HG03064 (cell line): ENCODE data around the gene SPACDR.
"Not testable (repeated sequence)": the region's sequence is repeated elsewhere in the genome, so short reads cannot be mapped to it uniquely, and the experiment has no call there.

Source experiments
- ATAC-seq: cut with Tn5 transposase; IDR thresholded peaks from one replicate; pipeline ENCODE4 v1.9.1; 2021; ENCODE audit warnings: low read depth; ENCODE audit not compliant: unreplicated experiment

SPACDR gene, protein sequence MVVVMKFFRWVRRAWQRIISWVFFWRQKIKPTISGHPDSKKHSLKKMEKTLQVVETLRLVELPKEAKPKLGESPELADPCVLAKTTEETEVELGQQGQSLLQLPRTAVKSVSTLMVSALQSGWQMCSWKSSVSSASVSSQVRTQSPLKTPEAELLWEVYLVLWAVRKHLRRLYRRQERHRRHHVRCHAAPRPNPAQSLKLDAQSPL

DNA sequence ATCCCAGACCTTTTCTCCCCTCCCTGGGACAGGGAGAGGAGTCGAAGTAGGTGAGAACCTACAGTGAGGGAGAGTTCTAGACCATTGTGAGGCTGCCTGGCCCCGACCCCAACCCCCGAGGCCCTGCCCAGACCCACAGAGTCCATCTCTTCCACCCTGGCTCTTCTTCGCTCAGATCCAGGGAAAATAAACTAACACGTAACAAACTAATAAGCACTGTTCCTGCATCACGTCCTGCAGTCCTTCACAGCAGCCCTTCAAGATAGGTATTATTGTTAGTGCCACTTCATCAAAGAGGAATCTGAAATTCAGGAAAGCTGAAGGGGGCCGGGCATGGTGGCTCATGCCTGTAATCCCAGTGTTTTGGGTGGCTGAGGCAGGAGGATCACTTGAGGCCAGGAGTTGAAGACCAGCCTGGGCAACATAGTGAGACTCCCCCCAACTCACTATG is at the start of gene SPACDR:
SPACDR (minus strand) TSS at position 51 of the 451 bp plus-strand sequence. CDS start 235 bp downstream, outside the sequence.
- no peak for ATAC-seq

DNA sequence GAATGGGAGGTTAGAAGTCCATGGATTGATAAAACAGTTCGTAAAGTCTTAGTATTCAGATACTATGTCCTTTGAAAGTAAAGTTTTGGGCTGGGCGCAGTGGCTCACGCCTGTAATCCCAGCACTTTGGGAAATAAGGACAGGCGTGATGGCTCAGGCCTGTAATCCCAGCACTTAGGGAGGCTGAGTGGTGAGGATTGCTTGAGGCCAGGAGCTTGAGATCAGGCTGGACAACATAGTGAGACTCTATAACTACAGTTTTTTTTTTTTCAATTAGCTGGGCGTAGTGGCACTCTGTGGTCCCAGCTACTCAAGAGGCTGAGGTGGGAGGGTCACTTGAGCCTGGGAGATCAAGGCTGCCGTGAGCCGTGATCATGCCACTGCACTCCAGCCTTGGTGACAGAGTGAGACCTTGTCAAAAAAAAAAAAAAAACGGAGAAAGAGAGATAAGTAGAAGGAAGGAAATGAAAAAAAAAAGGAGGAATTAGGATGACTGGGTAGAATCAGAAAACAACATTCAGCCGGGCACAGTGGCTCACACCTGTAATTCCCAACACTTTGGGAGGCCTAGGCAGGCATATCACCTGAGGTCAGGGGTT is 49.3 kb upstream of the SPACDR start:
- no peak for ATAC-seq

DNA sequence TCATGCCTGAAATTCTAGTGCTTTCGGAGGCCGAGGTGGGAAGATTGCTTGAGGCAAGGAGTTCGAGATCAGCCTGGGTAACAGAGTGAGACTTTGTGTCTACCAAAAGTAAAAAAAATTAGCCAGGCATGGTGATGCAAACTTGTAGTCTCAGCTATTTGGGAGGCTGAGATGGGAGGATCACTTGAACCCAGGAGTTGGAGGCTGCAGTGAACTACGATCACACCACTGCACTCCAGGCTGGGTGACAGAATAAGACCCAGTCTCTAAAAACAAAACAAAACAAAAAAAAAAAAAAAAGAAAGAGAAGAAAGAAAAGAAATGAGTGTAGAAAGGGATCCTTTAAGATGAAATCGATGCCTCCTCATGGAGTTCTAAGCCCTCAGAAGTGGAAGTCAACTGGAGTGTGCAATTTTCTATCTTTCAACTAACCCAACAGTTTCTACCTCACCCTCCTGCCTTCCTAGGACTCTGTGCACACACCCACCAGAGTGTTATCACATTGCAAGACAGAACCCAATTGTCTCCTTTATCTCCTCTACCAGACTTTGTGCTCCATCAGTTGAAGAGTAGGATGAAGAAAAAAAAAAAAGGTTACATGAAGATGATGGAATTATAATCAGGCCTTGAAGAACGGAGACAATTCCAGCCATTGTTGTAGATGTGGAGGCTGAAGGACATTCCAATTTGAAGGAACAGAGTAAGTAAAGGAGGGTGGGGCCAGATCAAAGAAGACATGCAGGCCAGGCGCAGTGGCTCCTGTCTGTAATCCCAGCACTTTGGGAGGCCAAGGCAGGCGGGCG is 46.6 kb upstream of the SPACDR start:
- no peak for ATAC-seq

DNA sequence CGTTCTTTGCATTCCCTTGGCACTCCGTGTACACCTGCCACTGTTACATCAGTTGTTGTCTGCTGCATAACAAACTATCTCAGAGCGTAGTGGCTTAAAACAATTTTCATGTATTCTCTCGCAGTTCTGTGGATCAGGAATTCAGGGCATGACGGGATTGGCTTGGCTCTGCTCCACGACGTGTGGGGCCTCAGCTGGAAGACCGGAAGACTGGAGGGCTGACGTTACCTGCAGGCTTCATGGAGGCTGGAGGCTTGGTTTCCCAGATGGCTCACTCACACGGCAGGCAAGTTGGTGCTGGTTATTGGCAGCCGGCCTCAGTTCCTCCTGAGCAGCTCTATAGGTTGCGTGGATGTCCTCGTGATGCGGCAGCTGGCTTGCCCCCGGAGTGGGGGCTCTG is 45.2 kb upstream of the SPACDR start:
- ATAC-seq: no peak

DNA sequence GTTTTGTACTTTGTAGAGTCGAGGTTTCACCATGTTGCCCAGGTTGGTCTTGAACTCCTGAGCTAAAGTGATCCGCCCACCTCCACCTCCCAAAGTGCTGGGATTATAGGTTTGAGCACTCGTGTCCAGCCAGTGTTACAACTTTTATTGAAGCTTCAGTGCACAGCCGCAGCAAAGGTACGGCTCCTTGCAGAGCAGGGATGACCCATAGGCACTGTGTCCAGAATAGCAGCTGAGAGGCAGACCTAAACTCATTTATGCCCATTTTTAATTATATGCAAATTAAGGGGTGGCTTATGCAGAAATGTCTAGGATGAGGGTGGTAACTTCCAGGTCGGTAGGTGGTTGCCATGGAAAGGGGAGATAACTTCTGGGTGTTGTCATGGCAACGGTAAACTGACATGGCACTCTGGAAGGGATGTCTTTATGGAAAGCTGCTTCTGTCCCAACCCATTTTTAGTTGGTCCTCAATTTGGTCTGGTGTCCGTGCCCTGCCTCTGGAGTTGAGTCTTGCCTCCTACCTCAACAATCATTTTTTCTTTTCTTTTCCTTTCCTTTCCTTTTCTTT is 42.4 kb upstream of the SPACDR start:
- ATAC-seq: no peak

DNA sequence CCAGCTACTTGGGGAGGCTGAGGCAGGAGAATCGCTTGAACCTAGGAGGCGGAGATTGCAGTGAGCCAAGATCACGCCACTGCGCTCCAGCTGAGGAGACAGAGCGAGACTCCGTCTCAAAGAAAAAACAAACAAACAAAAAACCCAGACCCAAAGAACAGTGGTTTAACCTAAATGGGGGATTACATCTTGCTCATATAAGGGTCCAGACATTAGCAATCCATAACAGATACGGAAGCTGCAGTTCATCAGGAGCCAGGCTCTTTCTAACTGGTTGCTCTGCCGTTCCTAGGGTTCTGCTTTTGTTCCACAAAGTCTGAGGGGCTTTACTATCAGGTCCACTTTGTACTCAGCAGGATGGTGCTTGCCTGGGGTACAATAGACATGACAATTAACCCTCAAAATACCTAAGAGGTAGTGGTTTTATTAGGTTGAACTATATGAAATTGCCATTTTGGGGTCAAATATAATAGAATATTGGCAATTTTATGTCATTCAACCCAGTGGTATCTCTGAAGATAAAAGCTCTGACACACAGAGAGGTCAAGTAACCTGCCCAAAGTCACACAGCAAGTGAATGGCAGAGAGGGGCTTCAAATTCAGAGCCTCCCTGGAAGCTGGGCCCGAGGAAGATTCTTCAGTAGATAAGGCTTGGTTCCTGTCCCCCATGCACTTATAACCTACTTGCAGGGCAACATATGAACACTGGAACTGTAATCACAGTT is 41.0 kb upstream of the SPACDR start:
- ATAC-seq: no peak

DNA sequence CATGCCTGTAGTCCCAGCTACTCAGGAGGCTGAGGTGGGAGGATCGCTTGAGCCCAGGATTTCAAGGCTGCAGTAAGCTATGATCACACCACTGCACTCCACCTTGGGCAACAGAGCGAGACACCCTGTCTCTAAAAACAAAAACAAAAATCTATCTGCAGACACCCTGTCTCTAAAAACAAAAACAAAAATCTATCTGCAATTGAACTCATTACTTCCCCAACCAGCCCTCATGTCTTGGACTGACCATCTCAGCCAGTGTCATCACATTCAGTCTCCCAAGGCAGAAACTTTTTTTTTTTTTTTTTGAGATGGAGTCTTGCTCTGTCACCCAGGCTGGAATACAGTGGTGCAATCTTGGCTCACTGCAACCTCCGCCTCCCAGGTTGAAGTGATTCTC is 40.0 kb upstream of the SPACDR start:
- not testable (repeated sequence) for ATAC-seq

DNA sequence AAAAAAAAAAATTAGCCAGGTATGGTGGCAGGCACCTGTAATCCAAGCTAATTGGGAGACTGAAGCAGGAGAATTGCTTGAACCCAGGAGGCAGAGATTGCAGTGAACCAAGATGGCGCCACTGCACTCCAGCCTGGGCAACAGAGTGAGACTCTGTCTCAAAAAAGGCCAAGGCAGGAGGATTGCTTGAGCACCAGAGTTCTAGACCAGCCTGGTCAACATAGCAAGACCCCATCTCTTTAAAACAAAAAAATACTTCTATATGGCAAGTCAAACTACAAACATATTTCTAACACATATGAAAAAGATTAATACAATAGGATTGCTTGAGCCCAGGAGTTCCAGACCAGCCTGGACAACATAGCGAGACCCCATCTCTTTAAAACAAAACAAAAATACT is 36.7 kb upstream of the SPACDR start:
- not testable (repeated sequence) for ATAC-seq

DNA sequence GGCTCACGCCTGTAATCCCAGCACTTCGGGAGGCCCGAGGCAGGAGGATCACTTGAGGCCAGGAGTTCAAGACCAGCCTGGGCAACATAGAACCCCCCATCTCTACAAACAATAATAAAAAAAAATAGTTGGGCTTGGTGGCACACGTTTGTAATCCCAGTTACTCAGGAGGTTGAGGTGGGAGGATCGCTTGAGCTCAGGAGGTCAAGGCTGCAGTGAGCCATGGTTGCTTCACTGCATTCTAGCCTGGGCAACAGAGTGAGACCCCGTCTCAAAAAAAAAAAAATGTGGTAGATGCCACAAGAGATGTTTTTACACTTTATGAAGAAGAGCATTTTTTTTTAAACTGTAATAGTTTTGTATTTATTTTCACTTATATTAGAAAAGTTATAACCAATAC is 32.4 kb upstream of the SPACDR start:
- ATAC-seq: no peak

DNA sequence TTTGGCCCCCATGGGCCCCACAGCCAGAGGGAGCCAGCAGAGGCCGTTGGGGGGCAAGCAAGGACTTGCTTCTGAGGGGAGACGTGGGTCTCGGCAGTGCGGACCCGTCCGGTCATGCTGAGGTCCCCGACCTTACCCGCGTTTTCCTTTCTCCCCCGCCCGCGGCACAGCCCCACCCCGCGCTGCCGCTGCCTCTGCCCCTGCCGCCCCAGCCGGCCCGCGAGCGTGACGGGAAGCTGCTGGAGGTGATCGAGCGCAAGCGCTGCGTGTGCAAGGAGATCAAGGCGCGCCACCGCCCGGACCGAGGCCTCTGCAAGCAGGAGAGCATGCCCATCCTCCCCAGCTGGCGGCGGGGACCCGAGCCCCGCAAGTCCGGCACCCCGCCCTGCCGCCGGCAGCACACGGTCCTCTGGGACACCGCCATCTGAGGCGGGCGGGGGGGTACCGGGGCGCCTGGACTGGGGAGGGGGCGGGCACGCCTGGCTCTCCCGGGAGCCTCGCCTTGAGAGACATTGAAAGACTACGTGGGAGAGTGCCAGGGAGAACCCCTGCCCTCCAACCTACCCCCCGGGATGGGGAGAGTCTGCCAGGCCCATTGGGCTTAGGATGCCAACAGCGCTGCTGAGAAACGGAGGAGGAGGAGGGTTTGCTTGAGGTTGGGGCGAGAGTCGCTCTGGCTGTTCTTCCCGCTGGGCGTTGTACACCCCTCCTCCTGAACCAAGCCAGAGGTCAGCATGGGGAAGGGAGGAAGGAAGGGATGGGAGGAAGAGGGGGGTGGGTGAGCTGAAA is 29.6 kb upstream of the SPACDR start:
- ATAC-seq: no peak

DNA sequence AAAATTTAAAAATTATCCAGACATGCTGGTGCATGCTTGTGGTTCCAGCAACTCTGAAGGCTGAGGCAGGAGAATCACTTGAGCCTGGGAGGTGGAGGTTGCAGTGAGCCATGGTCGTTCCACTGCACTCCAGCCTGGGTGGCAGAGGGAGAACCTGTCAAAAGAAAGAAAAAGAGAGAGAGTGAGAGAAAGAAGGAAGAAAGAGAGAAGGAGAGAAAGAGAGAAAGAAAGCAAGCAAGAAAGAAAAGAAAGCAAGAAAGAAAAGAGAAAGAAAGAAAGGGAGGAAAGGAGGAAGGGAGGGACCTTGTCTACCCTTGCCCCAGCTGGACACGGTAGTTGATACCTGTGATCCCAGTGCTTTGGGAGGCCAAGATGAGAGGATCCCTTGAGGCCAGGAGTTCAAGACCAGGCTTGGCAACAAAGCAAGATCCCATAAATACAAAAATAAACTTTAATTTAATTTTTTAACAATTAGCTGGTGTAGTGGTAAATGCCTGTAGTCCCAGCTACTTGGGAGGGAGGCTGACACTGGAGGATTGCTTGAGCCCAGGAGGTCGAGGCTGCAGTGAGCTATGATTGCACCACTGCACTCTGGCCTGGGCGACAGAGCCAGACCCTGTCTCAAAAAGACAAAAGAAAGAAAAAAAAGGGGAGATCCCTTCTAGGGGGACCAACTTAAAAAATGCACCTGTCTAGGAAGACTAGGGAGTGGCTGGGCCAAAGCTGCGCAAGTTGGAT is 28.8 kb upstream of the SPACDR start:
- no peak for ATAC-seq

DNA sequence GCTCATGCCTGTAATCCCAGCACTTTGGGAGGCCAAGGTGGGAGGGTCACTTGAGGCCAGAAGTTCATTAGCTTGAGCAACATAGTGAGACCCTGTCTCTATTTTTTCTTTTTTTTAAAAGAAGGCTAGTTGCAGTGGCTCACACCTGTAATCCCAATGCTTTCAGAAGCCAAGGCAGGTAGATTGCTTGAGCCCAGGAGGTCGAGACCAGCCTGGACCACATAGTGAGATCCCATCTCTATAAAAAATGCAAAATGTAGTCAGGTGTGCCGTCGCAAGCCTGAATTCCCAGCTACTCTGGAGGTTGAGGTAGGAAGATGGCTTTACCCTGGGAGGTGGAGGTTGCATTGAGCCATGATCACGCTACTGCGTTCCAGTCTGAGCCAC is 27.1 kb upstream of the SPACDR start:
- no peak for ATAC-seq

DNA sequence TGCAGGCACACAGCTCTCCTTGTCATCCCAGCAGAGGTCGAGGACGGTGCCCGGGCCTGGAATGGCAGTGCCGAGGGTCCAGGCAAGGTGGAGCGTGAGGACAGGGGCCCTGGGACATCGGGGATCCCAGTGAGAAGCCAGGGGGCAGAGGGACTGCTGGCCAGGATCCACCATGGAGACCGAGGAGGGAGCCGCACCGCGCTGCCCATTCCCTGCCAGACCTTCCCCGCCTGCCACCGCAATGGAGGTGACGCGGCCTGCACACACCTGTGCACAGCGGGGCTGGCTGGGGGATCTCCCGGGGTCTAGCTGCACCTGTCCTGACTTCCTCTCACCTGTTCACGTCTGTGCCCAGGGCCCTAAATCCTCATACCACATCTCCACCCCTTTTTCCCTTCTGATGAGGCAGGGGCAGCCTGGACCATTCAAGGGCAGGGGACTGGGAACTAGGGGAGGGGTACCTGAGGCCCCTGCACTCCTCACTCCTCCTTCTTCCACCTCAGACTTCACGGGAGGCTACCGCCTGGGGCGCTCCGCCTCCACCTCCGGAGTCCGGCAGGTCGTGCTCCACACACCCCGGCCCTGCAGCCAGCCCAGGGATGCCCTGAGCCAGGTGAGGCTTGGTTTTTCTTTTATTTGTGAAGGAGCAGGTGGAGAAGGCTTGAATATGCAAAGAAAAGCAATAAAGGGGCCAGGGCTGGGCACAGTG is 26.6 kb upstream of the SPACDR start:
- no peak for ATAC-seq

DNA sequence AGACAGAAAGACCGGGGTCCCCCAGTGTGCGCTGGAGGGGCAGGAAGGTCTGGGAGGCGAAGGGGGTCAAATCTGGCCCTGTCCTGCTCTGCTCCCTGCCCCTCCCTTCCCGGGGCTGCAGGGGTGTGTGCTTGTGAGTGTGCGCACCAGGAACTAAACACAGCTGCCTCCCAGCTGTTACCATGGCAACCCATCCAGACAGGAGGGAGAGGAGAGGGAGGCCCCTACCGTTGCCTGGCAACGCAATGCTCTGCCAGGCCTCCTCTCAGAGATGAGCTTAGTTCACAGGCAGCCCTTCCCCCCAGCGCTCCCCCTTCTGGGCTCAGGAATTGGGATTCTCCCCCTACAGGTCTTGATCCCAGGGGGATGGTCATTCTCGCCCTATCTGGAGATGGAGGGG is 25.8 kb upstream of the SPACDR start:
- ATAC-seq: no peak

DNA sequence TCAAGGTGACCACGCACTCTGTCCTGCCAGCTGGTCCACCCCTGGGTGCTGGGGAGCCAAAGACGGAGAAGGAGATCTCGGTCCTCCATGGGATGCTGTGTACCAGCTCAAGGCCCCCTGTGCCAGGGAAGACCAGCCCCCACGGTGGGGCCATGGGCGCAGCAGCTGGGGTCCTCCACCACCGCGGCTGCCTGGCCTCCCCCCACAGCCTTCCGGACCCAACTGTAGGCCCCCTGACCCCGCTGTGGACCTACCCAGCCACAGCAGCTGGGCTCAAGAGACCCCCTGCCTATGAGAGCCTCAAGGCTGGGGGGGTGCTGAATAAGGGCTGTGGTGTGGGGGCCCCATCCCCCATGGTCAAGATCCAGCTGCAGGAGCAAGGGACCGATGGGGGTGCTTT is 25.1 kb upstream of the SPACDR start:
- no peak for ATAC-seq

DNA sequence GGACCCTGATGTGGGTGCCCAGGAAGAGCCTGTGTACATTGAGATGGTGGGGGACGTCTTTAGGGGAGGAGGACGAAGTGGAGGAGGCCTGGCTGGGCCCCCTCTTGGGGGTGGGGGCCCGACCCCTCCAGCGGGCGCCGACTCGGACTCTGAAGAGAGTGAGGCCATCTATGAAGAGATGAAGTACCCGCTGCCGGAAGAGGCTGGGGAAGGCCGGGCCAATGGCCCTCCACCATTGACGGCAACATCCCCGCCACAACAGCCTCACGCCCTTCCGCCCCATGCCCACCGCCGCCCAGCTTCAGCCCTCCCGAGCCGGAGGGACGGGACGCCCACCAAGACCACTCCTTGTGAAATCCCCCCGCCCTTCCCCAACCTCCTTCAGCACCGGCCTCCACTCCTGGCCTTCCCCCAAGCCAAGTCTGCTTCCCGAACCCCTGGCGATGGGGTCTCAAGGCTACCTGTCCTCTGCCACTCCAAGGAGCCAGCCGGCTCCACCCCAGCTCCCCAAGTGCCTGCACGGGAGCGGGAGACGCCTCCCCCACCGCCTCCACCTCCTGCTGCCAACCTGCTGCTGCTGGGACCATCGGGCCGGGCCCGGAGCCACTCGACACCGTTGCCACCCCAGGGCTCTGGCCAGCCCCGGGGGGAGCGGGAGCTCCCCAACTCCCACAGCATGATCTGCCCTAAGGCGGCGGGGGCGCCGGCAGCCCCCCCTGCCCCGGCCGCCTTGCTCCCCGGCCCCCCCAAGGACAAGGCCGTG is 24.5 kb upstream of the SPACDR start:
- ATAC-seq: no peak

DNA sequence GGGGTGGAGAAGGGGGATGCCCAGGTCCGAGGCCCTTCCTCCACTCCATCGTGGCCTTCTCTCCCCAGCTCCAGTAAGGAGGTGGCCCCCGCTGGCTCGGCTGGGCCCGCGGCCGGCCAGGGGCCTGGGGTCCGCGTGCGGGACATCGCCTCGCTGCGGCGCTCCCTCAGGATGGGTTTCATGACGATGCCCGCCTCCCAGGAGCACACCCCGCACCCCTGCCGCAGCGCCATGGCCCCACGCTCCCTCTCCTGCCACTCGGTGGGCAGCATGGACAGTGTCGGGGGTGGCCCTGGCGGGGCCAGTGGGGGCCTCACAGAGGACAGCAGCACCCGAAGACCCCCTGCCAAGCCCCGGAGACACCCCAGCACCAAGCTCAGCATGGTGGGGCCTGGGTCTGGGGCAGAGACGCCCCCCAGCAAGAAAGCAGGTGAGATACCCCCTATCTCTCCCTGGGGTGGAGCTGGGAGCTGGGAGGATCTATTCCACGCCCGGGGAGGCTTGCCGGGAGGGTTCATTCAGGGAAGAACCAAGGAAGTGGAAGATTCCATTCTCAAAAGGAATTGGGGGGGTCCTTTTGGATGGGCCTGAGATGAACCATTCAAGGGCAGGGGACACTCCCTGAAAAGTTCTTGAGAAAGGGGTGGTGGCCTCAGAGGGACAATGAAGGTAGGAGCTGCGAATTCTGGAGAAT is 22.8 kb upstream of the SPACDR start:
- ATAC-seq: no peak
